HG02642 (cell line): ENCODE data around the gene KIF26A.

Experiments
- ATAC-seq: cut with Tn5 transposase; IDR thresholded peaks from one replicate; pipeline ENCODE4 v1.9.1; 2021; ENCODE audit warnings: mild to moderate bottlenecking; ENCODE audit not compliant: unreplicated experiment, poor library complexity

Gene KIF26A

DNA sequence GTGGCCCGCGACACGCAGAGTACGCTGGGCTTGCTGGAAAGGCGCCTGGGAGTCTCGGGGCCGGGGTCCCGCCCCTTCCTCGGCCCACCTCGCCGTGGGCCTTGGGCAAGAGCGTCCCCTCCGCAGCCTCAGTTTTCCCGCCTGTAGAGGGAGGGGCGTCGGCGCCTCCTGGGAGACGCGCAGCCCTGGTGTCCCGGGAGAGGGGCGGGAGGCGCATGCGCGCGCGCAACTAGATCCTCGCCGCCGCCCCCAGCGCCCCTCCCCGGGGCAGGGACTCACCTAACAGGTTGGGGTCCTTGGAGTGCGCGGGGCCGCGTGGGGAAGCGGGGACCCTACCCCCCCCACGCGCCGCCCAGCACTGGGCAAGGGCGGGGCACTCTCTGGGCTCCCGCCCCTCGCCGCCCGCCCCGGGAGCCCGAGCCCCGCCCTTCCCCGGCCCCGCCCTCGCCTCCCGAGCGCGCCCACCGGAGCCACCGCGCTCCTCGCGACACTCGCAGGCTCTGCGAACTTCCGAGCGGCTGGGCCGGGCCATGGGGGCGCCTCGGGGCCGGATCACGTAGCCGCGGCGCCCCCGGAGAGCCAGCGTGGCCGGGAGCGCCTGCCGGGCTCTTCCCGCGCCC, at the start of gene KIF26A:
Gene KIF26A, plus strand, starts transcription at position 490 of the 620 bp plus-strand sequence. CDS start 136 bp downstream, outside the sequence.
- ATAC-seq: no peak

GRCh38 chr14:104090071-104090748, 48.2 kb upstream of the KIF26A start:
- no peak for ATAC-seq

GRCh38 chr14:104091061-104091926, 47.1 kb upstream of the KIF26A start:
- no peak for ATAC-seq

DNA sequence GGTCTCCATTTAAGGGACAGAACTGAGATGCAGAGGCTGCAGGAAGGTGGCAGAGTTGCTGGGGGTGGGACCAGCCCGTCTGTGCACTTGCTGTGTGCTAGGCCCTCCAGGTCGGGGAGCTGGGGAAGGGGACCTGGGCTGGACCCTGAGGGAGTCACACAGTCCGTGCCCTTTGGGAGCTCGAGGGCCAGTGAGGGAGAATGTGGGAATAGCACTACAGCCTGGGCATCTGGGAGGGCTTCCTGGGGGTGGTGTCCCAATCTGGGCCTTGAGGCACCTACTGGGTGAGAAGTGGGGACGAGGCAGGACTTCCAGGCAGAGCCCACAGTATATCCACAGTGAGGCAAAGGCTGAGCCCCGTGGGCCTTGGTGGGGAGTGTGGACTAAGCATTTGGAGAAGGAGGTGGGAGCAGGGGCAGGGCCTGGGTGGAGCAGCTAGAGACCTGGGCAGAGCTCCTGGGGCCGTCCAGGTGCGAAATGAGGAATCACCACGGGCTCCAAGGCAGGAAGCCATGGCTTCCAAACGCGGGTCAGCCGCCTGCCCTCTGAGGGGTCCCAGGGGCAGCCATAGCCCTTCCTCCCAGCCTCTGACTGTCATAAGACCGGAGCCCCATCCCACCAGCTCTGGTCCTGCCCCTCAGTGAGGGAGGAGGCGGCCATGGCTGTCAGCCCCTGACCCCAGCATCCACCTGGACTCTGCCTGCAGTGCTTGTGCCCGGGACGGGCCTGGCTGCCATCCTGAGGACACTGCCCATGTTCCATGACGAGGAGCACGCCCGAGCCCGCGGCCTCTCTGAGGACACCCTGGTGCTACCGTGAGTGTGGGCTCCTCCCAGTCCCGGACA, 46.2 kb upstream of the KIF26A start:
- no peak for ATAC-seq

- ATAC-seq: no peak
Measured at GRCh38 chr14:104092931-104093365, 45.4 kb upstream of the KIF26A start.

- no peak for ATAC-seq
Measured at GRCh38 chr14:104093366-104094055, 44.9 kb upstream of the KIF26A start.

DNA sequence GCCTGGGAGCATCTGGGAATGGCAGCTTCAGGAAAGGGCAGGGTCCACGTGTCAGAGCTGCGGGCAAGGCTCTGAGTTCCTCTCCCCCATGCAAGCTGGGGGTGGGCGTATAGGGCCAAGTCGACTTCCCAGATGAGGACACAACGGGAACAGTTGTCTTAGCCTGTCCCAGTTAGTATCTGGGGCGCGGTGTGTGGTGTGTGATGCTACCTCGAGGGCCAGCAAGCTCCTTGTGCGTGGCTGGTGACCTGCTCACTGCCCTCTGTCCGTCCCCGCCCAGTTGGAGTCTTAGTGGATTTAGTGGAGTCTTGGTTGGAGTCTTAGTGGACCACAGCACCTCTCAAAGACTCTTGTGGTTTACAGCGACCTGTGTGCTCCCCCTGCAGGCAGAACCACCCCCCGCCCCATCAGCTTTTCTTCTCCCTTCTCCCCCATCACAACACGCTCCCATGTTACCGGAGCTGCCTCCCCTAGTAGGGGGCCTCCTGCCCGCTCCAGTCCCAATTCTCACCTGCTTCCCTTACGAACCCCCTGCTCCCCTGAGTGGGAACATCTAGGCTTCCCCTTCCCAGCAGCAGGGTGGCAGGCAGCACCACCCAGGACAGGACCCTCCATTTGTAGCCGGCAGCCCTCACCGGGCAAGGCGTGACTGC, 44.2 kb upstream of the KIF26A start:
- no peak for ATAC-seq

DNA sequence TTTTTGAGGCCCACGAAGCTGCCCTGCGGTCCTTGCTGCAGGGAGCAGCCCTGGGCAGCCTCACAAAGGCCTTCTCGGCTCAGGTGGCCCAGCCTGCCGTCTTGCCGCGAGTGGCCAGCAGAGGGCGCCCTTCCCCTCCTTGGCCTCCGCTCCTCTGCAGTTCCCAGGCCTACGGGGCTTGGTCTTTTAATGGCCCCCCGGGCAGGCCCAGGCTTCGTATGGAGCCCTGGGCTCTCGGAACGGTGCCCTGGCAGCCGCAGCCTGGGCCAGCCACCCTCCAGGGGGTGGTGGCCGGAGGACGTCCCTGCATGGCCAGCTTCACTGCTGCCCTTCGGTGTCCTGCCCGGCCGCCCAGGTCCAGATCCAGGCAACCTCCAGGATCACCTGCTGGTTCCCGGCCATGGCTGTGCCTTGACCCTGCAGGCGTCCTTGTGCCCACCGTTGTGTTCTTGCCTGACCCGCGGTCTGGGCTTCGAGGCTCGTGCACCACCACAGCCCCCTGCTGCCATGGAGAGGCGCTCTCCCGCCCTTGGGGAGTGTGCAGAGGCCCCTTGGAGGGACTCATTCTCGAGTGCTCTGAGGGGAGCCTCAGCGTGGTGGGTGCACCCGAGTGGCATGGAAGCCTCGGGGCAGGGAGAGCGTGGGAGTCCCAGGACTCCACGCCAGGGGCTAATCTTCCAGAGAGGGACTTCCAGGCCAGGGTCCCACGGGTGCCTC, 43.5 kb upstream of the KIF26A start:
- ATAC-seq: no peak

- ATAC-seq: no peak
Measured at GRCh38 chr14:104095426-104096310, 42.7 kb upstream of the KIF26A start.

DNA sequence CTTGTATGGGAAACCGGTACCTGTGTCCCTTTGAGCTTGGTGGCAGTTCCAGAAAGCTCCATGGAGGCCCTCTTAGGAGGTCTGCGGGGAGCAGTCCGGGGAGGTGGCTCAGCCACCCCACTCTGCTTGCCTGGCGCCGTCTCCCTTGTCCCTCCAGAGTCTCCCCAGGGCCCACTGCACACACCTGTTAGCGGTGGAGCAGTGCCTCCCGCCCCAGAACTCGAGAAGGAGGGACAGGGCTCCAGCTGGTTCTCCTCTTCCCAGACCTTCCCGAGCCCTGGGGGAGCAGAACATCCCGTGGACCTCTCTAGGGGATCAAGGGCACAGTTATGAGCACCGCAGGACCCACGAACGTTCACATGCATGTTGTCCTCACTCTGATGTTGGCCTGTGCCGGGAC, 42.1 kb upstream of the KIF26A start:
- ATAC-seq: no peak

DNA sequence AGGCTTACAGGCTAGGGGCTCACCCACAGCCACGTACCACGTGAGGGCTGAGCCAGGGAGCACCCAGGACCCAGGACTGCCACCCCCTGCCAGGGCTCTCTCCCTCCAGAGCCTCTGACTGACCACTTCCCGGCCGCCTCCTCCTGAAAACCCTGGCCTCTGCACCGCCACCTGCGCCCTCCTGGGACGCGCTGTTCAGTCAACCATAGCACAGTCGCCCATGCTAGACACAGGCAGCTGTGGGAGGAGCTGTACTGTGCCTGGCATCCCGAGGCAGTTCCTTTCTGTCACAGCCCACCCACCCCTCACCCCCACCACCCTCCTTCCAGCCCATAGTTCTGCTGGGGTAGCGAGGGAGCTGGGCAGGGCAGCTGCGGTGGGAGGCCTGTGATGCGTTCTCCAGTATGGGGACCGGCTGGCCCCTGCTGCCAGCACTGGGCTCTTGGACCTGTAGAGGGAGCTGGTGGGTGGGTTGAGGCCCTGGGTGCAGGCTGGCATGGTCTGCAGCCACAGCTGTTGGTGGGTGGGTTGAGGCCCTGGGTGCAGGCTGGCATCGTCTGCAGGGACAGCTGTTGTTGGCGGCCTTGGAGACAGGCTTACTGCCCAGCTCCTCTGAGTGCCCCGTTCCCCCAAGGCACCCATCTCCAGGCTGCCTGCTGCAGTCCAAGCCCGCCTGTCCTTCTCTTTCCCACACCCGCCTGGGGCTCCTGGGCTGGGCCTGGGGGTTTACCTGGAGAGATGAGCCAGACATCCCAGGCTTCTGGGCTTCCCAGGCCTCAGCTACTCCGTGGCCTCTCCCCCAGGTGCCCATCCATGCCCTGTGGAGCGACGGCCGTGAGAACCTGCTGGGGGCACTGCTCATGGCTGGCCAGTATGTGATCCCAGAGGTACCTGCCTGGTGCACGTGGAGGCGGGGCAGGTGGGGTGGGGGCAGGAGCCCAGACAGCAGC, 41.4 kb upstream of the KIF26A start:
- ATAC-seq: no peak

DNA sequence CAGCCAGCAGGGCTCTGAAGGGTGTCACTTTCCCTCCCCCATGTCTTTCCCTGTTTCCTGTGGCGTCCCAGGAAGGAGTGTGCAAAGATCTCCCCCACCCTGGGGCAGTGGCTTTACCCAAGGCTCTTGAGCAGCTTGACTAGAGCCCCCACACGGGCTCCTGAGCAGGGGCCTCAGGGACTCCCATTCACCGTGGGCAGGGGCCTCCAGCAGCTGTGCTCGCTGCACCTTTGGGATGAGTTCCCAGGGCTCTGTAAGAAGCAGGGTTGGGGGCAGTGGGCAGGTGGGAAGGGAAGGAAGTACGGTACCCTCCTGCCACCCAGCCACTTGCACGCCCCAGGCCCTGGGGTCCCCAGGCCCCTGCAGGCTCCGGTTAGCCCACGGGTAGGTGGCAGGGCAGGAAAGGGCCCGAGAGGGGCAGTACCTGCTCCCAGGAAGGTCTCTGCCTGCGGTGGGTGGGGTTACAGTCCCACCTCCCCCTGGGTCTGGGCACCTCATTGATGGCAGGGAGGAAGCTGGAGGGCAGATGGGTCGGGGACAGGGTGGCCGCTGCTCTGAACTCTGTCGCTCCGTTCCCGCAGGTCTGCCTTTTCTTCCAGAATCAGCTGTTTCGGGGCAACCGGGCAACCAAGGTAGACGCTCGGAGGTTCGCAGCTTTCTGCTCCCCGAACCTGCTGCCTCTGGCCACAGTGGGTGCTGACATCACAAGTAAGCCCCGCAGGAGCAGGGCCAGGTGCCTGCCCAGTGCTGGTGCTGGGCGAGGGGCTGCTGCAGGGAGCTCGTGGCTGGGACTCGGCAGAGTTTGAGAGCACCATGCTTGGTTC, 39.9 kb upstream of the KIF26A start:
- ATAC-seq: no peak

GRCh38 chr14:104099096-104100041, 39.0 kb upstream of the KIF26A start:
- ATAC-seq: no peak
